SK-N-SH (cell line): ENCODE data around the gene NRIP2. TPM values are rescaled to one million over a fixed set of nuclear protein-coding genes. Genes with fewer than 3 reads are reported as not detected.

ENCODE experiments used
- CTCF ChIA-PET: fragments of 300-600, 350-600 bp; formaldehyde crosslinking; extraction: SDS; loops from one replicate; lab custom pipeline; 2021; lab: Yijun Ruan, JAX
- POLR2A ChIA-PET: fragments of 350-600 bp; sonication (Branson Sonifier 250); formaldehyde crosslinking; extraction: SDS; loops from one replicate; lab custom pipeline; 2020; ENCODE audit warnings: antibody characterized with exemption, inconsistent platforms; lab: Yijun Ruan, JAX
- DNase-seq: peaks from one replicate; pipeline ENCODE4 v3.0.0; 2012
- H2AFZ ChIP-seq: fragments of 200-600 bp; sonication (generic); 2 replicates; pipeline ENCODE4 v1.8.1; 2016; ENCODE audit warnings: antibody characterized with exemption, mild to moderate bottlenecking, low read depth
- H3F3A ChIP-seq: fragments of 200-600 bp; sonication (generic); replicated peaks from 2 replicates; pipeline ENCODE3; 2016; ENCODE audit warnings: antibody characterized with exemption, mild to moderate bottlenecking; ENCODE audit not compliant: insufficient read depth
- H3K27ac ChIP-seq, 2 experiments: fragments of 200-500 bp in 1 of 2; fragments of 200-600 bp in 1 of 2; sonication (Bioruptor generic) in 1 of 2; sonication (generic), shearing (Covaris generic) in 1 of 2; 2 replicates each; pipeline versions ENCODE4 v1.5.1 to v1.6.1; 2014 to 2016; ENCODE audit warnings: low read depth in 2 of 2, inconsistent platforms in 1 of 2, low read length in 1 of 2, mild to moderate bottlenecking in 1 of 2, mixed read lengths in 1 of 2
- H3K27me3 ChIP-seq: fragments of 200-600 bp; sonication (generic), shearing (Covaris generic); 2 replicates; pipeline ENCODE4 v1.6.1; 2016; ENCODE audit warnings: mixed run types; ENCODE audit not compliant: insufficient read depth
- H3K36me3 ChIP-seq, 2 experiments: fragments of 200-500 bp in 1 of 2; fragments of 200-600 bp in 1 of 2; sonication (Bioruptor generic) in 1 of 2; sonication (generic) in 1 of 2; replicated peaks in 1 of 2; 2 replicates each; pipeline versions ENCODE3 to v1.5.1; 2014 to 2016; ENCODE audit warnings: low read length in 1 of 2, mild to moderate bottlenecking in 1 of 2; ENCODE audit not compliant: insufficient read depth in 2 of 2, control insufficient read depth in 1 of 2
- H3K4me1 ChIP-seq, 2 experiments: fragments of 200-500 bp in 1 of 2; fragments of 200-600 bp in 1 of 2; sonication (Bioruptor generic) in 1 of 2; sonication (generic), shearing (Covaris generic) in 1 of 2; 2 replicates each; pipeline versions ENCODE4 v1.5.1 to v1.6.1; 2014 to 2016; ENCODE audit warnings: low read depth in 1 of 2, low read length in 1 of 2, mixed run types in 1 of 2; ENCODE audit not compliant: insufficient read depth in 2 of 2, control insufficient read depth in 1 of 2
- H3K4me2 ChIP-seq: fragments of 200-600 bp; sonication (generic), shearing (Covaris generic); 2 replicates; pipeline ENCODE4 v1.6.1; 2017; ENCODE audit warnings: mixed run types
- H3K4me3 ChIP-seq, 2 experiments: fragments of 200-500 bp in 1 of 2; fragments of 200-600 bp in 1 of 2; sonication (Bioruptor generic) in 1 of 2; sonication (generic), shearing (Covaris generic) in 1 of 2; 2 replicates each; pipeline versions ENCODE4 v1.5.1 to v1.8.1; 2014 to 2016; ENCODE audit warnings: low read depth in 2 of 2, inconsistent platforms in 1 of 2, low read length in 1 of 2, mild to moderate bottlenecking in 1 of 2, mixed read lengths in 1 of 2, moderate library complexity in 1 of 2
- H3K79me2 ChIP-seq: fragments of 200-600 bp; sonication (generic); 2 replicates; pipeline ENCODE4 v1.8.1; 2017; ENCODE audit warnings: mild to moderate bottlenecking; ENCODE audit not compliant: insufficient read depth
- H3K9ac ChIP-seq: fragments of 200-600 bp; sonication (generic); 2 replicates; pipeline ENCODE4 v1.6.1; 2017; ENCODE audit warnings: mixed run types
- H3K9me2 ChIP-seq: fragments of 200-600 bp; sonication (generic); 2 replicates; pipeline ENCODE4 v1.6.1; 2017; ENCODE audit warnings: mixed run types
- H3K9me3 ChIP-seq: fragments of 200-600 bp; sonication (generic); 2 replicates; pipeline ENCODE4 v1.6.1; 2017; ENCODE audit warnings: mixed run types, mild to moderate bottlenecking, moderate library complexity
- H4K20me1 ChIP-seq: fragments of 200-600 bp; sonication (generic); 2 replicates; pipeline ENCODE4 v1.6.1; 2017; ENCODE audit warnings: mild to moderate bottlenecking, mixed run types; ENCODE audit not compliant: insufficient read depth
- CHD2 ChIP-seq: fragments of 150-350 bp; IDR thresholded peaks from 2 replicates; pipeline ENCODE4 v1.6.1; 2018; ENCODE audit warnings: low read length; ENCODE audit not compliant: partially characterized antibody
- CTCF ChIP-seq: fragments of 200-600 bp; sonication (generic); IDR thresholded peaks from 2 replicates; pipeline ENCODE4 v1.6.1; 2017; ENCODE audit warnings: antibody characterized with exemption, mild to moderate bottlenecking, moderate library complexity
- ELF1 ChIP-seq: IDR thresholded peaks from 2 replicates; pipeline ENCODE4 v1.4.0; 2012
- FOSL2 ChIP-seq: IDR thresholded peaks from 2 replicates; pipeline ENCODE4 v1.4.0; 2012; ENCODE audit warnings: low read depth, mild to moderate bottlenecking, moderate library complexity, borderline replicate concordance
- FOXJ3 ChIP-seq: sonication (generic); formaldehyde crosslinking; IDR thresholded peaks from 2 replicates; pipeline ENCODE4 v1.5.1; 2020; ENCODE audit warnings: mild to moderate bottlenecking, missing genetic modification reagents
- FOXM1 ChIP-seq: IDR thresholded peaks from 2 replicates; pipeline ENCODE4 v1.4.0; 2012; ENCODE audit warnings: low read depth, mild to moderate bottlenecking
- GABPA ChIP-seq: IDR thresholded peaks from 2 replicates; pipeline ENCODE4 v1.4.0; 2012; ENCODE audit warnings: low read depth, mild to moderate bottlenecking
- MEF2A ChIP-seq: IDR thresholded peaks from 2 replicates; pipeline ENCODE4 v1.4.0; 2012; ENCODE audit warnings: low read depth, borderline replicate concordance
- MXI1 ChIP-seq: IDR thresholded peaks from 2 replicates; pipeline ENCODE4 v1.6.1; 2012; ENCODE audit warnings: mild to moderate bottlenecking, low read depth, low read length, improper control_type of control experiment
- NFIC ChIP-seq: IDR thresholded peaks from 2 replicates; pipeline ENCODE4 v1.4.0; 2012; ENCODE audit warnings: borderline replicate concordance
- PBX3 ChIP-seq: IDR thresholded peaks from 2 replicates; pipeline ENCODE4; 2012
- POLR2AphosphoS5 ChIP-seq: IDR thresholded peaks from 2 replicates; pipeline ENCODE4 v1.6.1; 2012; ENCODE audit warnings: low read depth, low read length
- RAD21 ChIP-seq: IDR thresholded peaks from 2 replicates; pipeline ENCODE4 v1.6.1; 2012; ENCODE audit warnings: mild to moderate bottlenecking, low read length
- RCOR1 ChIP-seq: fragments of 150-350 bp; IDR thresholded peaks from 2 replicates; pipeline ENCODE4 v1.6.1; 2017; ENCODE audit warnings: antibody characterized with exemption, low read length
- RFX5 ChIP-seq: IDR thresholded peaks from 2 replicates; pipeline ENCODE4 v1.6.1; 2012; ENCODE audit warnings: mild to moderate bottlenecking, improper control_type of control experiment, low read length
- SIN3A ChIP-seq: IDR thresholded peaks from 2 replicates; pipeline ENCODE4 v1.6.1; 2012; ENCODE audit warnings: low read depth, mild to moderate bottlenecking, low read length, moderate library complexity, borderline replicate concordance
- SMC3 ChIP-seq: IDR thresholded peaks from 2 replicates; pipeline ENCODE4 v1.6.1; 2012; ENCODE audit warnings: low read depth, low read length, improper control_type of control experiment
- TEAD4 ChIP-seq: IDR thresholded peaks from 2 replicates; pipeline ENCODE4 v1.4.0; 2012; ENCODE audit warnings: mild to moderate bottlenecking, borderline replicate concordance; ENCODE audit not compliant: insufficient read depth
- USF1 ChIP-seq: IDR thresholded peaks from 2 replicates; pipeline ENCODE4 v1.4.0; 2012; ENCODE audit warnings: low read depth, borderline replicate concordance
- YY1 ChIP-seq: IDR thresholded peaks from 2 replicates; pipeline ENCODE4 v1.4.0; 2012; ENCODE audit warnings: low read depth, mild to moderate bottlenecking
- WGBS: methylation state at CpG from one replicate; pipeline ENCODE4 v1.1.6; 2017; ENCODE audit warnings: low lambda C conversion rate; 5-methylcytosine and 5-hydroxymethylcytosine counted together
- polyA plus RNA-seq, 3 experiments: library from polyadenylated mRNA; depleted of rRNA; stranded (reverse); fragments of >200 nt; gene quantifications; 2 replicates each; pipeline ENCODE4 v1.2.3, GENCODE V29; 2012
- TF ChIP-seq, protein P1 (sequence below): IDR thresholded peaks from 2 replicates; pipeline ENCODE4 v1.4.0; 2012; ENCODE audit warnings: low read depth, borderline replicate concordance

NRIP2 gene
- polyA plus RNA-seq, 1 of the 3 experiments (the other 2 are of a cell fraction) = not detected

DNA sequence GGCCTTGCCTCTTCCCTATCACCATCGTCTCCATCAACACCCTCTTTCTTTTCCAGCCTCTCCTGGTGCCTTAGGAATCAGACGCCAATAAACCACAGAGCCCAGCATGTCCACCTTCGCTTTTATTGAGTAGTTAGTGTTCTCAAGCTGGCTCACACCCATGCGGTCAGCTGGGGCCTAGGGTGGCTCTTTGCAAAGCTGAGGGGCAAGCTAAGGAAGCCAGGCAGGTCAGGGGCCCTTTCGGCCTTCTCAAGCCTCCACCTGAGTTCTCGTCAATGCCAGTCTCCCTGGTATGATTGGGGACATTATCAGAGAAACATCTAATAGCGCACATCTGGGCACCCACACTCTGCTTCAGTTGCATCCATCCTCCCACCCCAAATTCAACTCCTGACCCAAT is 22.7 kb upstream of the NRIP2 start:
- 91% methylated on average over 7 of the region's 7 CpGs for WGBS
- Histone ChIP-seq H3K27me3 (no peaks in the 10 kb centered on the region), H3K9ac (no peak overlapping the region), H3K9me2 (no peaks in the 10 kb centered on the region), H4K20me1 (no peaks in the 10 kb centered on the region), H2AFZ (no peak overlapping the region), H3K27ac (no peak overlapping the region), H3K36me3 (peaks cover 4 to 17% of the 10 kb centered on the region in 2 experiments), H3K9me3 (no peaks in the 10 kb centered on the region), H3K4me3 (no peak overlapping the region), H3K4me2 (no peak overlapping the region), H3K79me2 (no peaks in the 10 kb centered on the region; the same call in 1 of the 2 replicates), H3K4me1 (no peaks in the 10 kb centered on the region), H3F3A (peaks cover 9% of the 10 kb centered on the region)
- TF ChIP-seq MXI1 (no peak), ELF1 (no peak), RAD21 (no peak), RCOR1 (no peak), GABPA (no peak), SMC3 (no peak), MEF2A (no peak), FOXJ3 (CRISPR knock-in tag) (no peak), NFIC (no peak)
- TF ChIP-seq, protein P1, sequence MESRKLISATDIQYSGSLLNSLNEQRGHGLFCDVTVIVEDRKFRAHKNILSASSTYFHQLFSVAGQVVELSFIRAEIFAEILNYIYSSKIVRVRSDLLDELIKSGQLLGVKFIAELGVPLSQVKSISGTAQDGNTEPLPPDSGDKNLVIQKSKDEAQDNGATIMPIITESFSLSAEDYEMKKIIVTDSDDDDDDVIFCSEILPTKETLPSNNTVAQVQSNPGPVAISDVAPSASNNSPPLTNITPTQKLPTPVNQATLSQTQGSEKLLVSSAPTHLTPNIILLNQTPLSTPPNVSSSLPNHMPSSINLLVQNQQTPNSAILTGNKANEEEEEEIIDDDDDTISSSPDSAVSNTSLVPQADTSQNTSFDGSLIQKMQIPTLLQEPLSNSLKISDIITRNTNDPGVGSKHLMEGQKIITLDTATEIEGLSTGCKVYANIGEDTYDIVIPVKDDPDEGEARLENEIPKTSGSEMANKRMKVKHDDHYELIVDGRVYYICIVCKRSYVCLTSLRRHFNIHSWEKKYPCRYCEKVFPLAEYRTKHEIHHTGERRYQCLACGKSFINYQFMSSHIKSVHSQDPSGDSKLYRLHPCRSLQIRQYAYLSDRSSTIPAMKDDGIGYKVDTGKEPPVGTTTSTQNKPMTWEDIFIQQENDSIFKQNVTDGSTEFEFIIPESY = no peak
- CTCF ChIA-PET = interaction anchor here (0.9 to 3.8 kb wide), 7 partner anchors 12 to 184 kb away, joined by 3 to 30 read pairs (median 7); no protein-coding TSS in a partner anchor
- POLR2A ChIA-PET = no interaction called here
- DNase-seq = no peak

DNA sequence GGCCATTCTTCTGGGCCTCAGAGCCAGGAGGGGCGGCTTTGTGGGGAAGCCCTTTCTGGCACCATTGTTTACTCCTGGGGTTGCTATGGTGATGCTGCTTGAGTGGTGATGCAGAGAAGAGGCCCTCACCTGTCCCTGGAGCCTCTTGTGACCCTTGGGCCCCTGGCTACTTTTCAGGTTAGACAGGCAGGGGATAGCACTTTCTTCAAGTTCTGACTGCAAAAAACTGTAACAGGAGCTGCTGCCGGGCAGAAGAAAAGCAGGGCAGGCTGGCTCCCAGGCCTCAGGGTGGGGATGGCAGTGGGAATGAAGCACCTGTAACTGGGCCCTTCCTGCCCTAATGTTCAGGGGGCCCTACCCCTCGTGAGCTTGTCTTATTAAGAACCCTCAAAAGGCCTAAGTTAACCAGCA is 22.2 kb upstream of the NRIP2 start, which contains the start of gene TEX52:
TEX52 (minus strand) TSS at position 19 of the 411 bp plus-strand sequence; CDS start at position 6, 13 bp downstream.
- Histone ChIP-seq H3K4me3 (no peak within 1 kb of the TSS), H3K36me3 (peaks cover 4 to 15% of the 10 kb centered on the region in 2 experiments), H3K4me2 (no peak within 1 kb of the TSS), H3K9me2 (no peaks in the 10 kb centered on the region), H4K20me1 (no peaks in the 10 kb centered on the region), H3K27me3 (no peaks in the 10 kb centered on the region), H3K79me2 (no peaks in the 10 kb centered on the region), H3K9me3 (no peaks in the 10 kb centered on the region), H3K27ac (no peak within 1 kb of the TSS), H2AFZ (no peak within 1 kb of the TSS), H3K9ac (no peak within 1 kb of the TSS), H3F3A (peaks cover 9% of the 10 kb centered on the region), H3K4me1 (no peaks in the 10 kb centered on the region)
- DNase-seq = no peak
- ChIA-PET CTCF (interaction anchor here (0.9 to 3.8 kb wide), 4 partner anchors 28 to 185 kb away, joined by 3 to 30 read pairs (median 8); no protein-coding TSS in a partner anchor), POLR2A (no interaction called here)
- WGBS = 80% methylated on average over 2 of the region's 3 CpGs
- TF ChIP-seq CHD2 = no peak
- no peak for TF ChIP-seq SMC3
- TF ChIP-seq FOXM1 = no peak
- no peak for TF ChIP-seq ELF1
- TF ChIP-seq GABPA = no peak
- no peak for TF ChIP-seq RFX5
- no peak for TF ChIP-seq YY1
- no peak for TF ChIP-seq CTCF
- TF ChIP-seq SIN3A = no peak
- no peak; the same call in 1 of the 2 replicates for TF ChIP-seq POLR2AphosphoS5
- no peak for TF ChIP-seq PBX3
- TF ChIP-seq TEAD4 = no peak
- TF ChIP-seq MEF2A = no peak
- no peak for TF ChIP-seq FOSL2
- TF ChIP-seq, protein P1 = no peak
- no peak for TF ChIP-seq USF1
